HepG2 (cell line): ENCODE data around the gene UCP2. TPM values are rescaled to one million over a fixed set of nuclear protein-coding genes. Genes with fewer than 3 reads are reported as not detected.

Experiments used
- ATAC-seq: fragments of 200-7000 bp; cut with Tn5 transposase; 3 replicates; pipeline ENCODE4 v1.9.1; 2020; ENCODE audit warnings: mild to moderate bottlenecking, moderate library complexity
- BruUV-seq: library from RNA; stranded (reverse); fragments of 400-500 nt; replicated peaks from 2 replicates; lab custom pipeline; 2021; lab: Mats Ljungman, UMichigan
- CTCF ChIA-PET: fragments of 300-600 bp; formaldehyde crosslinking; extraction: SDS; loops from one replicate; lab custom pipeline; 2021; ENCODE audit warnings: low total read pairs, inconsistent platforms, low intra/inter-chr PET ratio; lab: Yijun Ruan, JAX
- POLR2A ChIA-PET: fragments of 350-600 bp; sonication (Branson Sonifier 250); formaldehyde crosslinking; loops from one replicate; lab custom pipeline; 2020; ENCODE audit warnings: antibody characterized with exemption, inconsistent platforms; lab: Yijun Ruan, JAX
- DNase-seq: peaks from one replicate; pipeline ENCODE4 v3.0.0-alpha.2; 2015; ENCODE audit warnings: low spot score
- FAIRE-seq: peaks from 3 replicates; lab custom pipeline; 2011; peaks lifted over from hg19 to GRCh38; lab: Jason Lieb, UNC
- H2AFZ ChIP-seq: one replicate; pipeline ENCODE4 v1.6.1; 2011; ENCODE audit warnings: low read length, inconsistent platforms
- H3K27ac ChIP-seq: fragments of 300-600 bp; 3 replicates; pipeline ENCODE4 v1.8.0; 2011; ENCODE audit warnings: mixed run types, mild to moderate bottlenecking, mixed read lengths, low read length, inconsistent platforms; ENCODE audit not compliant: insufficient read depth; ENCODE audit errors: extremely low read length
- H3K27me3 ChIP-seq, 2 experiments: fragments of 200-600 bp in 1 of 2; 2 replicates in 1 of 2; 3 replicates in 1 of 2; pipeline versions ENCODE4 v1.6.0 to v1.8.0; 2011; ENCODE audit warnings: low read length in 2 of 2, mild to moderate bottlenecking in 2 of 2, moderate library complexity in 2 of 2, inconsistent platforms in 1 of 2; ENCODE audit not compliant: insufficient read depth in 2 of 2, control insufficient read depth in 1 of 2
- H3K36me3 ChIP-seq, 2 experiments: fragments of 200-600 bp in 1 of 2; replicated peaks in 1 of 2; 2 replicates in 1 of 2; 3 replicates in 1 of 2; pipeline versions ENCODE4 v1.5.1 to v1.8.0; 2011; ENCODE audit warnings: low read length in 2 of 2, inconsistent platforms in 1 of 2; ENCODE audit not compliant: insufficient read depth in 2 of 2, control insufficient read depth in 1 of 2
- H3K4me1 ChIP-seq: 2 replicates; pipeline ENCODE4 v1.5.1; 2012; ENCODE audit warnings: low read length, inconsistent platforms; ENCODE audit not compliant: insufficient read depth
- H3K4me2 ChIP-seq: 2 replicates; pipeline ENCODE4 v1.6.0; 2011; ENCODE audit warnings: low read depth, low read length, inconsistent platforms
- H3K4me3 ChIP-seq, 3 experiments: fragments of 200-600 bp in 1 of 3; sonication (generic), shearing (Covaris generic) in 1 of 3; replicated peaks in 1 of 3; 2 replicates each; pipeline ENCODE4 v1.5.1; 2011 to 2016; ENCODE audit warnings: low read length in 3 of 3, inconsistent platforms in 2 of 3, low read depth in 2 of 3, mild to moderate bottlenecking in 2 of 3, control low read depth in 1 of 3, mixed read lengths in 1 of 3; ENCODE audit not compliant: insufficient read depth in 1 of 3
- H3K79me2 ChIP-seq: one replicate; pipeline ENCODE4 v1.6.1; 2011; ENCODE audit warnings: low read length, inconsistent platforms; ENCODE audit not compliant: insufficient read depth
- H3K9ac ChIP-seq: 2 replicates; pipeline ENCODE4 v1.6.0; 2011; ENCODE audit warnings: mild to moderate bottlenecking, low read depth, low read length, inconsistent platforms; ENCODE audit not compliant: insufficient read depth
- H3K9me3 ChIP-seq: 2 replicates; pipeline ENCODE4 v1.5.1; 2012; ENCODE audit warnings: mild to moderate bottlenecking, low read length
- H4K20me1 ChIP-seq: 2 replicates; pipeline ENCODE4 v1.6.0; 2011; ENCODE audit warnings: inconsistent platforms, mild to moderate bottlenecking, low read length, moderate library complexity; ENCODE audit not compliant: insufficient read depth
- KIAA2018 ChIP-seq: sonication (generic); formaldehyde crosslinking; IDR thresholded peaks from 2 replicates; pipeline ENCODE4 v1.5.0; 2020; ENCODE audit warnings: mild to moderate bottlenecking, missing genetic modification reagents, borderline replicate concordance
- RXRA ChIP-seq: sonication (generic); formaldehyde crosslinking; IDR thresholded peaks from 2 replicates; pipeline ENCODE4 v1.5.1; 2020; ENCODE audit warnings: missing genetic modification reagents
- WGBS: methylation state at CpG from one replicate; pipeline ENCODE4 v1.1.6; 2017; ENCODE audit warnings: low lambda C conversion rate; 5-methylcytosine and 5-hydroxymethylcytosine counted together
- in situ Hi-C: cut with HindIII; loops from 2 replicates; pipeline ENCODE4 v1.10.0; 2017; ENCODE audit warnings: low pct_unique_long_range_greater_than_20kb; ENCODE audit not compliant: extremely low pct_ligation_motif_present
- intact Hi-C: fragments of 100-400 bp; cut with micrococcal nuclease; formaldehyde crosslinking; loops from one replicate; pipeline ENCODE4 v1.10.0; 2022; ENCODE audit not compliant: unreplicated experiment
- polyA plus RNA-seq, 8 experiments: library from polyadenylated mRNA; depleted of rRNA in 3 of 8; stranded (reverse) in 7 of 8; unstranded in 1 of 8; fragments of >200 nt; fragmentation: Illumina TruSeq in 4 of 8; extraction: Trizol in 4 of 8; gene quantifications; 2 replicates each; pipeline versions ENCODE4 v1.2.1 to v1.2.3, GENCODE V29; 2011 to 2016; ENCODE audit warnings: low read depth in 4 of 8, missing spikeins in 1 of 8, mixed read lengths in 1 of 8; ENCODE audit not compliant: insufficient read depth in 1 of 8
- total RNA-seq, 5 experiments: library from RNA; depleted of rRNA; stranded (reverse); fragments of >200 nt; fragmentation: Illumina TruSeq; extraction: Trizol; gene quantifications; 2 replicates each; pipeline ENCODE4 v1.2.3, GENCODE V29; 2016; ENCODE audit warnings: low read depth in 1 of 5

Gene UCP2
- total and polyA plus RNA-seq, 2 of the 13 experiments (the other 11 are each of a cell fraction or from before 2014, with no cell fraction given): 2.7 to 3.2 TPM

GRCh38 chr11:74014880-74015279, 32.2 kb upstream of the UCP2 start:
- ChIA-PET CTCF (no interaction called here), POLR2A (interaction anchor here (0.7 kb wide), 1 partner anchor 12 kb away, joined by 3 read pairs; no protein-coding TSS in a partner anchor)
- Histone ChIP-seq H4K20me1 (no peaks in the 10 kb centered on the region), H3K4me3 (no peak overlapping the region), H3K4me1 (peaks cover 32% of the 10 kb centered on the region), H3K79me2 (no peaks in the 10 kb centered on the region), H3K27ac (no peak overlapping the region), H3K27me3 (no peaks in the 10 kb centered on the region), H3K36me3 (no peaks in the 10 kb centered on the region; a peak in 1 of 5 replicates), H3K4me2 (no peak overlapping the region), H3K9me3 (no peaks in the 10 kb centered on the region), H3K9ac (no peak overlapping the region), H2AFZ (no peak overlapping the region)
- in situ Hi-C loops: no loop called here
- DNase-seq (no peak), ATAC-seq (no peak), FAIRE-seq (no peak)
- WGBS: no CpG with 5 or more reads among the region's 2 CpGs
- BruUV-seq: no TSS peak
- intact Hi-C loops: no loop called here
- TF ChIP-seq KIAA2018 (CRISPR knock-in tag) (no peak), RXRA (CRISPR knock-in tag) (no peak)
